ENCODE measurements around the gene PTPRN2.
"Not testable (repeated sequence)": the region's sequence is repeated elsewhere in the genome, so short reads cannot be mapped to it uniquely, and the experiment has no call there.

Gene PTPRN2

DNA sequence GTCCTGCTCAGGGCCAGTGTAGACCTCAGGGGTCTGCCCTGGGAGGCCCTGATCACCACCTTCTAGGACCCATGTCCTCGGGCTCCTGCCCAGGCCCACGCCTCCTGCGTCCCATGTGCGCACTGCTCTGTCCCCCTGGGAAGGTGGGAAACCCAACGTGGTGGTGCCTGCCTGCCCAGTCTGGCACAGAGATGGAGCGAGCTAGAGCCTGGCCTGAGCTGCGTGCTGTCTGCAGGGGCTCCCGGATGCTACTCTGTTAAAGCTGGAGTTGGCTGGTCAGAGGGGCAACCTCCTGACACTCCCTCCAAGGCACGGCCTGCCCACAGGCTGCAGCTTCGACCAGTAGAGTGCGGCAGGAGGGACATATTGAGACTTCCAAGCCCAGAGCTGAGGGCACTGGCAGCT, 1079.1 kb downstream of the PTPRN2 start:
- no peak for FAIRE-seq
- TF ChIP-seq POLR2A (IDR thresholded peaks at IDR 0.05; ENCODE audit: low read depth, low read length): no peak
- no peak for DNase-seq (ENCODE audit: insufficient read length, low spot score)

DNA sequence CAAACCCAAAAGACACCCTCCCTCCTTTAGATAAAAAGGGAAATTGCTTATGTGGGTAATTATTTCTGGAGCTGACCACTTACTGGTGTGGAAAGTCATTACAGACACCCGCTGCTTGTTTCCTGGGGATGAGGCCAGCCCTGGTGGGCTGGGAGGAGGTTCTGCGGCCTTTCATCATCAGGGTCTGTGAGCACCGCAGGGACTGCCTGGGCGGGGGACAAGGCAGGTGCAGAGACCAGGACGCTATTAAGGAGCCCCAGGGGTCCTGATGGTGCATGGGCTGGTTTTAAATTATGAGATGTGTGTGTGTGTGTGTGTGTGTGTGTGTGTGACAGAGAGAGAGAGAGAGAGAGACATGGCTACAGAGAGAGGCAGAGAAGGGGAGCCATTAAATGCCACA, 1079.6 kb downstream of the PTPRN2 start:
- TF ChIP-seq POLR2A (IDR thresholded peaks at IDR 0.05; ENCODE audit: low read depth, low read length): no peak
- DNase-seq (ENCODE audit: insufficient read length, low spot score) (no peak), FAIRE-seq (no peak)

DNA sequence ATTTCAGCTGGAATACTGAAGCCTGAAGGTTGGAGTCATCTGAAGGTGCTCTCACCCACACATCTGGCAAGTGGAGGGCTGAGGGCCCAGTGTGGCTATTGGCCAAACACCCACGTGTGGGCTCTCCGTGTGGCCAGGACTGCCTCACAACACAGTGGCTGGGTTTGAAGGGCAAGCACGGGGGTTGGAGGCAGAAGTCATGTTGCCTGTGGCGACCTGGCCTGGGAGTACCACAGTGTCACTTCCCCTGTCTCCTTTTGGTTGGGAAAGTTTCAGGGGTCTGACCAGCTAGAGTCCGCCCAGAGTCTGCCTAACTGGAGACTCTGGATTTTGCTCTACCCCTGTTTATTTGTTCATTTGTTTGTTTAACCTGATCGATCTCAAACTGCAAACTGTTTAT, 1081.4 kb downstream of the PTPRN2 start:
- DNase-seq (ENCODE audit: insufficient read length, low spot score) (no peak), FAIRE-seq (no peak)
- TF ChIP-seq POLR2A (IDR thresholded peaks at IDR 0.05; ENCODE audit: low read depth, low read length): no peak

DNA sequence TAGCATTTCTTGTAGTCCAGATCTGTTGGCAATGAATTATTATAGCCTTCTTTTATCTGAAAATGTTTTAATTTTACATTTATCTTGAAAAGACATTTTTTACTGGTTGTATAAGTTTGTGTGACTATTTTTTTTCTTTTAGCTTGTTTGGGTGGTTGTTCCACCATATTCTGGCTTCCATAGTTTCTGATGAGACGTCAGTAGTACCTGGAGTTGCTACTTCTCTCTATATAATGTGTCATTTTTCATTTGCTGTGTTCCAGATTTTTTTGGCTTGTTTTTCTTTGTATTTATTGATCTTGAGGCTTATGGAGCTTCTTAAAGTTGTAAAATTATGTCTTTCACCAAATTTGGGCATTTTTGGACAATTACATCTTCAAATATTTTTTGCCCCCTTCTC, 1082.0 kb downstream of the PTPRN2 start:
- TF ChIP-seq POLR2A (IDR thresholded peaks at IDR 0.05; ENCODE audit: low read depth, low read length): no peak
- FAIRE-seq (no peak), DNase-seq (ENCODE audit: insufficient read length, low spot score) (no peak)

DNA sequence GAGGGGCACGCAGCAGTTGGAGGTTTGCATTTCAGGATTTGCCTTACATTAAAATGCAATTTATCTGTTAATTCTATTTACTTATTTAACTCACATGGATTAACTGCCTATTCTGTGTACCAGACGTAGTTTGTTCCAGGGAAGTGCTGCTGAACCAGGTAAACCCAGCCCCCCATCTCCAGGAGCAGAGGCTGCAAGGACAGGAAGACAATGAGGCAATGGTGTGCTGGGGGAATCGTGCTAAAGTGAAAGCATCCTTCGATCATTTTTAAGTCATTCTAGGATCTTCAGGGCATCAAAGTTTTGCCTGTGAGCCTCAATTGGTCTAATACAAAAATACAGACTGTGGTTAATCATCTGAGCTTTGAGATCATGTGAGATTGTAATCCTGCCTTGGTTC, 1084.4 kb downstream of the PTPRN2 start:
- FAIRE-seq: no peak
- no peak for TF ChIP-seq POLR2A (IDR thresholded peaks at IDR 0.05; ENCODE audit: low read depth, low read length)
- no peak for DNase-seq (ENCODE audit: insufficient read length, low spot score)

DNA sequence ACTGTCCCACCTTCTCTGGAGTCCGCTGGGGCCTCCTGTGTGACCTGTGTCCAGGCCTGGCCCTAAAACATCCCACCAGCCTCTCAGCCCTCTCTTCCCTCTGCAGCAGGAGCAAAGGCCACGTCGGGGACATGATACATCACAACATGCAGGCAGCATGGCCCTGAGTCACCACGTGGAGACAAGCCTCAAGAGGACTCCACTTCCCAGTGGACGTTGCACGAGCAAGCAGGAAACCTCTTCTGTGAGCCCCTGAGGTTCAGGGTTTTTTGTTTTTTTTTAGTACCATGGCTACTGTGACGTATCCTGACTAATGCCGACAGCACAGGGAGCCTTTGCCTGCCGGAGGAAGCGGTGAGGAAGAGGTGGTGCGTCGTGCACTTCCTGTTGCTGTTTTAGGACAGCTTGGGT, 1084.9 kb downstream of the PTPRN2 start:
- DNase-seq (ENCODE audit: insufficient read length, low spot score) (peak; percentile 57), FAIRE-seq (no peak)
- TF ChIP-seq POLR2A (IDR thresholded peaks at IDR 0.05; ENCODE audit: low read depth, low read length): no peak

DNA sequence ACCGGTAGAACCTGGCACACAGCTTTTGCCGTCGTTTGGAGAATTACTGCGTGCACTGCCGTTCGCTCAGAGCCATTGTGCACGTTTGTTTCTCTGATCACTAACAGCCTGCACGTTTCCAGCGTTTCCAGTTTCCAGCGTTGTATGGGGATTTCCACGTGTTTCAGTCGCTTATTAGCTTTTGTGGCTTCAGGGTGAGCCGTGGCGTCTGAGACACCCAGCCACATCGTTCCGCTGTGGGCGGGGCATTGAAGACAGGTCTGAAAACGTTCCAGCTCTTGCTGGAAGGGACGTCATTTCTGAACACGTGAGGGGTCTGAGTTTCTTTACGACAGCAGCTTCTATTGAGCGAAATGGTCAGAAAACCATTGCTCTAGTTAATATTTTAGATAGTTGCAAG, 1086.0 kb downstream of the PTPRN2 start:
- FAIRE-seq (no peak), DNase-seq (ENCODE audit: insufficient read length, low spot score) (no peak)
- TF ChIP-seq POLR2A (IDR thresholded peaks at IDR 0.05; ENCODE audit: low read depth, low read length): no peak

DNA sequence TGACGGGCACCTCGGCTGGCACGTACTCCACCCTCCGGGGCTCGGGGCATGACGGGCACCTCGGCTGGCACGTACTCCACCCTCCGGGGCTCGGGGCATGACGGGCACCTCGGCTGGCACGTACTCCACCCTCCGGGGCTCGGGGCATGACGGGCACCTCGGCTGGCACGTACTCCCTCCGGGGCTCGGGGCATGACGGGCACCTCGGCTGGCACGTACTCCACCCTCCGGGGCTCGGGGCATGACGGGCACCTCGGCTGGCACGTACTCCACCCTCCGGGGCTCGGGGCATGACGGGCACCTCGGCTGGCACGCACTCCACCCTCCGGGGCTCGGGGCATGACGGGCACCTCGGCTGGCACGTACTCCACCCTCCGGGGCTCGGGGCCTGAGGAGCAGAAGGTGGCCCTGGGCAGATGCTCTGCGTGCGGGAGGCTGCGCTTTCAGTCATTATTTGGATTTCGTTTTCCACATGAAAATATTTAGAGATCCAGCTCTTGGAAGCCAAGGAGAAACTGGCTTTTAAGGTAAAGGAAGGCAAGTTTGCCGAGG, 1086.6 kb downstream of the PTPRN2 start:
- FAIRE-seq: not testable (repeated sequence)

DNA sequence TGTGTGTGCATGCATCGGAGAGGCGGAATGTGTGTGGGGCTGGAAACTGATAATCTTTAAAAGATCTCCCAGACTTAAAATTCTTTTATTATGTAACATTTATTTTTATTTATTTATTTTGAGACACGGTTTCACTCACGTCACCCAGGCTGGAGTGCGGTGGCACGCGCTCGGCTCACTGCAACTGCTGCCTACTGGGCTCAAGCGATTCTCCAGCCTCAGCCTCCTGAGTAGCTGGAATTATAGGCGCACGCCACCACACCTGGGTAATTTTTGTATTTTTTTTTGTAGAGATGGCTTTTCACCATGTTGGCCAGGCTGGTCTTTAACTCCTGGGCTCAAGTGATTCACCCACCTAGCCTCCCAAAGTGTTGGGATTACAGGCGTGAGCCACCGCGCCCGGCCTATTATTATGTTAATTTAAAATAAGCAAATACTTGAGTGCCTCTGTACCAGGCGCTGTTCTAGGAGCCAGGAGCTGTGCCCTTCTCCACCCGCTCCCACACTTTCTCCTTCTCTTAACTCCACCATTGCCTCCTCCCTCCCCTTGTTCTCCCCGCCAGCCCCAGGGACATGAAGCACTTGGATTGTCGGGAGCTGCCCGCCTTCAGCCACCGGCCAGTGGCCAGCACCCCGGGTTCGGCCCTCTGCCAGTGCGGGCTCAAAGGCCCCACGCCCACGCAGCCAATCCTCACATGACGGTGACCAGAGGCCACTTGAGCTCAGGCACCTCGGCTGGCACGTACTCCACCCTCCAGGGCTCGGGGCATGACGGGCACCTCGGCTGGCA, 1087.3 kb downstream of the PTPRN2 start:
- TF ChIP-seq POLR2A (IDR thresholded peaks at IDR 0.05; ENCODE audit: low read depth, low read length): no peak
- FAIRE-seq (no peak), DNase-seq (ENCODE audit: insufficient read length, low spot score) (no peak)

More for the DNA sequence above, 1086.6 kb downstream of the PTPRN2 start:
- DNase-seq (ENCODE audit: insufficient read length, low spot score): not testable (repeated sequence)

DNA sequence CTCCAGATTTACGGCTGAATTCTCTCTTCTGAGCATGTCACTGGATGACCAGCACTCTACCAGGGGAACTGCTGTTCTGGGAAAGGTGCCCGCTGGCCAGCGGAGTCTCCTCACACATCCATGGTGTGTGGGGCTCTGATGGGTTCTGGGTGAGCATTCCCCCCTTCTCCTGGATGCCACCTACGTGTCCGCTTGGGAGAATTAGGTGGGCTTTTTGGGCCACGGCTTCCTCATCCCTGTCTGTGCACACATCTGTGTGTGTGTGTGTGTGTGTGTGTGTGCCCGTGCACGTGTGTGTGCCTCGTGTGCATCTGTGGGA, 1087.8 kb downstream of the PTPRN2 start:
- TF ChIP-seq POLR2A (IDR thresholded peaks at IDR 0.05; ENCODE audit: low read depth, low read length): no peak
- FAIRE-seq (no peak), DNase-seq (ENCODE audit: insufficient read length, low spot score) (no peak)

DNA sequence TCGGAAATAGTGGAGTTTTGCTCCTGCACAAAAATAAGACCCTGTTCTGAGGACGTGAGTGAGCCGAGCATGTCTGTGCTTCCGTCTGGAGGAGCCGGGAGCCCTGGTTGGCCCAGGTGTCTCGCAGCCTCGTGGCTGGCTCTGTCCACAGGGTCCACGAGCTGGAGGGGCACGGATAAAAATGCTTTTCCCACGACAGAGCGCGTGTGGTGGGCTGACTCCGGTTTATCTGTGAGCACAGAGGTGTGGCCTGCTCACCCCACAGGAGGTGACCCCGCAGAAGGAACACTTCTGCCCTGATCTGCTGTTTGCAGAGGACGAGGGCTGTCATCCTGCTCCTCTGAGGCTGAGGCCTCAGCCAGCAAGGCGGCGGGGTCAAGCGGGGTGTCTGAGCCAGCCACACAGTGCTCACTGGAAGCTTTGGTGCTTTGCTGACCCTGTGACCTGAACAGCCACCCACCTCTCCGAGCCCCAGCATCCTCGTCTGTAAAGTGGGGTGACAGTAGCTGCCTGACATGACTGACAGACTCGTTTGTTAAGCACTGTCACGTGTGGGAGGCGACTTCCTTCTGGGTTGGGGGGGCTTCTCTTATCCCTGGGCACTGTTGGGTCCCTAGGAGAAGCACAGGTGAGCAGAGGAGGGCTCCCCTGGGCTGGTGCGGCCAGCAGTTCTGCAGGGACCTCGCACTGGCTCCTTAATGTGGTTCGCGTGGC, 1088.3 kb downstream of the PTPRN2 start:
- DNase-seq (ENCODE audit: insufficient read length, low spot score) (no peak), FAIRE-seq (no peak)
- TF ChIP-seq POLR2A (IDR thresholded peaks at IDR 0.05; ENCODE audit: low read depth, low read length): no peak

DNA sequence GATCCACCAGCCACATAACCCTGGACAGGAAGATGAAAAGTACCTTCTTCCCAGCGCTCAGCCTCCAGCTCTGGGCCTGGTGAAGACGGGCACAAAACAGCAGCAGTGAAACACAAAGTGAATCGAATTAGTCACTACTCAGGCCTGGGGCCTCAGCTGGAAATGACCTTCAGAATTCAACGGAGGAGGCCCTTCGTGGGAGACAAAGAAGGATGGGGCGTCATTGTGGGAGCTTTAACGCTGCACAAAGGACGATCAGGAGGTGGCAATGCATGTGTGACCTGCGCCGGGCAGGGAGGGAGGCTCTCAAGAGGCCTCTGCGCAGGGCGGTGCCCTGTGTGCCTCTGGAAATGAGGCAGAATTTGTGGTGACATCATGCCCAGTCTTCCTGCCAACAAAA, 1089.0 kb downstream of the PTPRN2 start:
- FAIRE-seq (no peak), DNase-seq (ENCODE audit: insufficient read length, low spot score) (no peak)
- TF ChIP-seq POLR2A (IDR thresholded peaks at IDR 0.05; ENCODE audit: low read depth, low read length): no peak

DNA sequence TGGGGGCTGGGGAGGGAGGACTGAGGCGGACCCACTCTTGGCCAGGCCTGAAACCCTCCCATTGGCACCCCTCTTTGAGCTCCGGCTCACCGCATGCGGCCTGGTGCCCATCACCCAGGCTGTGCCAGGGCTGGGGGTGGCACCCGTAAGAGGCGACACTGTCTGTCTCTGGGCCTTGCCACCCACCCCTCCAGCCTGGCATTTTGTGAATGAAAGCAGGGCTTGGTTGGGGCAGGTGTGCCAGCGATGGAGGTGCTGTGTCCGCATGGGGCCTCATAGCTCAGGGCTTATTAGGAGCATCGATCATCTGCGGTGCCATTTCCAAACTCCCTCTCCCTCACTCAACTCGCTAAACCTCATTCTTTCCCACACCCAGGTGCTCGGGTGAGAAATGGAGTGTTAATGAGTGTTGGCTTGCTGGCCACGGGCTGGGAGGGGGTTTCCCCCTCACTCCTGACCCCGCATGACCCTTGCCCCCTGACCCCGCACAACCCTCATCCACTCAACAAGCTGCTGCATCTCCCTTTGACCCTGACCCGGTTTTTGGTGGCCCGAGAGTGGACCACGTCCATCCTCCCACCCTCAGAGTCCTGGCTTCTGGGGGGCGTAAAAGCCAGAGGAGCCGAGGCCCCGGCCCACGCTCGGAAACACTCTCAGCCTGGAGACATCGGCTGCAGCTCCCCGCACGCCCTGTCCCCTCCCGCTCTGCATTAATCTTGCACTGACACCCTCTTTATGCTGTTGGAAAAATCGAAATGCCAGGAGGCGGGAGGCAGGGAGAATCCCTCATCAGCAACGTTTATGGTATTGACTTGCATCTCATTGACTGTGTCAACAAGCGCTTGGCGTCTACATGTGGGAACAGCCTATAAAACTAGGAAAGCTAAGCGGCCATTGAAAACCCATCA, 1089.6 kb downstream of the PTPRN2 start:
- no peak for FAIRE-seq
- TF ChIP-seq POLR2A (IDR thresholded peaks at IDR 0.05; ENCODE audit: low read depth, low read length): no peak
- DNase-seq (ENCODE audit: insufficient read length, low spot score): no peak

DNA sequence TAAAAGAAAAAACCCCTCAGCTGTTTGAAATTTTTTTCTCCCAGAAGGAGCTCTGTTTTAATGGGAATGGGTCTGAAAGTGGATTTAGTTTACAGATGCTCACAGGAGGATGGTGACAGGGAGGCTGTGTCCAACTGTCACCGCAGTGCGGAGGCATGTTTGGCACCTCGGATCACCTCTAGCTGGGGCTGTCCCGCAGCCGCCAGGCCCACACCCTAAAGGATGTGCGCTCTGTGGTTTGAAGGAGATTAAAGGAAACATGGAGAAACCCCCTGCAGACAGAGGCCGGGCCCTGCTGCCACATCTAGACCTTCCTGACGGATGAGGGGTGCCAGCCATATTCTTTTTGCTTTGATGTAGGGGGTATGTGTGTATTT, 1090.3 kb downstream of the PTPRN2 start:
- DNase-seq (ENCODE audit: insufficient read length, low spot score): no peak
- no peak for TF ChIP-seq POLR2A (IDR thresholded peaks at IDR 0.05; ENCODE audit: low read depth, low read length)
- FAIRE-seq: no peak
